H9 (cell line): ENCODE data around the gene SH2D2A. TPM values are rescaled to one million over a fixed set of nuclear protein-coding genes. Genes with fewer than 3 reads are reported as not detected.

Experiments
- DNase-seq: peaks from one replicate; pipeline ENCODE4 v3.0.0-alpha.2; 2017
- H2AFZ ChIP-seq: one replicate; pipeline ENCODE4 v1.6.1; 2013; ENCODE audit warnings: mild to moderate bottlenecking, low read length, control low read depth, moderate library complexity
- H2AK5ac ChIP-seq: 2 replicates; pipeline ENCODE4 v1.6.1; 2013; ENCODE audit warnings: low read length, control low read depth, mixed read lengths; ENCODE audit not compliant: insufficient read length
- H2BK120ac ChIP-seq: one replicate; pipeline ENCODE4 v1.6.1; 2013; ENCODE audit warnings: low read depth, mild to moderate bottlenecking, low read length, control low read depth, inconsistent platforms; ENCODE audit not compliant: poor library complexity, severe bottlenecking
- H2BK12ac ChIP-seq: 2 replicates; pipeline ENCODE4 v1.6.1; 2013; ENCODE audit warnings: low read length, control low read depth, mixed read lengths, low read depth; ENCODE audit not compliant: insufficient read length
- H2BK15ac ChIP-seq: 2 replicates; pipeline ENCODE4 v1.6.1; 2013; ENCODE audit warnings: low read depth, low read length, control low read depth
- H2BK20ac ChIP-seq: one replicate; pipeline ENCODE4 v1.6.1; 2013; ENCODE audit warnings: low read depth, mild to moderate bottlenecking, low read length, control low read depth, inconsistent platforms; ENCODE audit not compliant: poor library complexity, severe bottlenecking
- H2BK5ac ChIP-seq: 2 replicates; pipeline ENCODE4 v1.6.1; 2013; ENCODE audit warnings: low read length, control low read depth, mixed read lengths; ENCODE audit not compliant: insufficient read length
- H3K14ac ChIP-seq: 2 replicates; pipeline ENCODE4 v1.6.1; 2013; ENCODE audit warnings: low read length, control low read depth; ENCODE audit not compliant: insufficient read depth
- H3K18ac ChIP-seq: 2 replicates; pipeline ENCODE4 v1.6.1; 2013; ENCODE audit warnings: low read depth, mild to moderate bottlenecking, mixed read lengths, low read length, control low read depth; ENCODE audit not compliant: insufficient read length
- H3K23ac ChIP-seq: 2 replicates; pipeline ENCODE4 v1.6.1; 2013; ENCODE audit warnings: low read length, control low read depth, mixed read lengths, low read depth; ENCODE audit not compliant: insufficient read length
- H3K23me2 ChIP-seq: 2 replicates; pipeline ENCODE4 v1.6.1; 2013; ENCODE audit warnings: low read depth, mild to moderate bottlenecking, mixed read lengths, low read length, control low read depth; ENCODE audit not compliant: insufficient read length, poor library complexity, severe bottlenecking
- H3K27ac ChIP-seq: 2 replicates; pipeline ENCODE4 v1.5.1; 2013; ENCODE audit warnings: low read length, control low read depth, mixed read lengths, low read depth; ENCODE audit not compliant: insufficient read length
- H3K27me3 ChIP-seq: 2 replicates; pipeline ENCODE4 v1.6.1; 2013; ENCODE audit warnings: low read length, control low read depth, inconsistent platforms; ENCODE audit not compliant: insufficient read depth
- H3K4ac ChIP-seq: 2 replicates; pipeline ENCODE4 v1.6.1; 2013; ENCODE audit warnings: low read depth, mild to moderate bottlenecking, control low read depth, inconsistent platforms, low read length, moderate library complexity
- H3K4me1 ChIP-seq: 2 replicates; pipeline ENCODE4 v1.6.1; 2013; ENCODE audit warnings: low read length, control low read depth, inconsistent platforms; ENCODE audit not compliant: insufficient read depth
- H3K4me2 ChIP-seq: 2 replicates; pipeline ENCODE4 v1.6.1; 2013; ENCODE audit warnings: low read length, control low read depth, mixed read lengths; ENCODE audit not compliant: insufficient read length, insufficient read depth
- H3K56ac ChIP-seq: 2 replicates; pipeline ENCODE4 v1.6.1; 2013; ENCODE audit warnings: low read depth, mild to moderate bottlenecking, mixed read lengths, low read length, control low read depth; ENCODE audit not compliant: insufficient read length
- H3K79me1 ChIP-seq: 2 replicates; pipeline ENCODE4 v1.6.1; 2013; ENCODE audit warnings: low read depth, mild to moderate bottlenecking, moderate library complexity, low read length, control low read depth, inconsistent platforms; ENCODE audit not compliant: insufficient read depth, poor library complexity, severe bottlenecking
- H3K79me2 ChIP-seq: 2 replicates; pipeline ENCODE4 v1.6.1; 2013; ENCODE audit warnings: low read length, control low read depth, inconsistent platforms; ENCODE audit not compliant: insufficient read depth
- H3K9ac ChIP-seq: 2 replicates; pipeline ENCODE4 v1.6.1; 2013; ENCODE audit warnings: low read length, control low read depth, mixed read lengths; ENCODE audit not compliant: insufficient read length; ENCODE audit errors: extremely low read depth
- H3K9me3 ChIP-seq: one replicate; pipeline ENCODE4 v1.6.1; 2013; ENCODE audit warnings: low read depth, low read length, inconsistent platforms; ENCODE audit not compliant: control insufficient read depth
- H3T11ph ChIP-seq: one replicate; pipeline ENCODE4 v1.6.1; 2013; ENCODE audit warnings: mild to moderate bottlenecking, low read length, control low read depth, inconsistent platforms
- H4K20me1 ChIP-seq: one replicate; pipeline ENCODE4 v1.6.1; 2013; ENCODE audit not compliant: control insufficient read depth, insufficient read length, insufficient read depth
- H4K5ac ChIP-seq: 2 replicates; pipeline ENCODE4 v1.6.1; 2013; ENCODE audit warnings: low read depth, mild to moderate bottlenecking, mixed read lengths, low read length, control low read depth; ENCODE audit not compliant: insufficient read length
- H4K8ac ChIP-seq: replicated peaks from 2 replicates; pipeline ENCODE4 v1.6.1; 2013; ENCODE audit warnings: low read length, control low read depth, mixed read lengths, low read depth; ENCODE audit not compliant: insufficient read length
- H4K91ac ChIP-seq: 2 replicates; pipeline ENCODE4 v1.6.1; 2013; ENCODE audit warnings: low read depth, mild to moderate bottlenecking, moderate library complexity, mixed read lengths, low read length, control low read depth; ENCODE audit not compliant: insufficient read length
- H3K27ac Mint-ChIP-seq, 3 experiments: 2 replicates in 2 of 3; 3 replicates in 1 of 3; pipeline ENCODE4 v1.8.0; 2020 to 2021; ENCODE audit warnings: mixed read lengths in 3 of 3, mild to moderate bottlenecking in 1 of 3, moderate library complexity in 1 of 3
- H3K27me3 Mint-ChIP-seq: 2 replicates; pipeline ENCODE4 v1.8.0; 2021; ENCODE audit warnings: low read depth, mild to moderate bottlenecking, moderate library complexity, mixed read lengths
- H3K36me3 Mint-ChIP-seq, 3 experiments: 2 replicates in 2 of 3; 3 replicates in 1 of 3; pipeline ENCODE4 v1.8.0; 2020 to 2021; ENCODE audit warnings: low read depth in 3 of 3, mixed read lengths in 3 of 3; ENCODE audit not compliant: insufficient read depth in 1 of 3
- H3K4me1 Mint-ChIP-seq, 2 experiments: 2 replicates each; pipeline ENCODE4 v1.8.0; 2020; ENCODE audit warnings: mixed read lengths in 2 of 2
- H3K4me3 Mint-ChIP-seq, 2 experiments: 2 replicates in 1 of 2; 3 replicates in 1 of 2; pipeline ENCODE4 v1.8.0; 2020 to 2021; ENCODE audit warnings: mild to moderate bottlenecking in 2 of 2, mixed read lengths in 2 of 2, moderate library complexity in 1 of 2
- H3K9me3 Mint-ChIP-seq, 2 experiments: 2 replicates in 1 of 2; 3 replicates in 1 of 2; pipeline ENCODE4 v1.8.0; 2020; ENCODE audit warnings: mild to moderate bottlenecking in 2 of 2, mixed read lengths in 2 of 2, moderate library complexity in 1 of 2
- CTCF ChIP-seq: fragments of 200-600 bp; sonication (generic); conservative IDR thresholded peaks from 3 replicates; pipeline ENCODE4 v1.8.0; 2021; ENCODE audit warnings: antibody characterized with exemption, mild to moderate bottlenecking
- WGBS: extraction: QIAGEN DNeasy Blood & Tissue Kit; methylation state at CpG from one replicate; pipeline ENCODE4 v1.1.7; 2013; ENCODE audit warnings: missing lambda C conversion rate, low lambda C conversion rate, mixed read lengths; ENCODE audit not compliant: insufficient read length; ENCODE audit errors: extremely low coverage; 5-methylcytosine and 5-hydroxymethylcytosine counted together
- total RNA-seq: library from RNA; stranded (reverse); gene quantifications from 2 replicates; pipeline ENCODE4 v1.2.1, GENCODE V29; 2021

The SH2D2A gene
- total RNA-seq, 1 experiment from 2014 or later = 2.0 TPM

- no peak overlapping the region for H2BK5ac ChIP-seq
- no peaks in the 10 kb centered on the region for H3K23me2 ChIP-seq
- no peak overlapping the region for H2BK12ac ChIP-seq
- no peak overlapping the region for H2AK5ac ChIP-seq
- H3K27me3 ChIP-seq = peaks cover 3% of the 10 kb centered on the region; the same call in 1 of the 2 replicates
- no peak overlapping the region for H2AFZ ChIP-seq
- H3K9me3 Mint-ChIP-seq = no peaks in the 10 kb centered on the region
- no peak overlapping the region for H3K18ac ChIP-seq
- no peaks in the 10 kb centered on the region for H3K4me1 ChIP-seq
- no peak overlapping the region for H3K56ac ChIP-seq
- no peak overlapping the region for H3K27ac ChIP-seq
- no peak overlapping the region for H3K27ac Mint-ChIP-seq
- WGBS = no CpG with 5 or more reads among the region's 3 CpGs
- no peak overlapping the region for H2BK20ac ChIP-seq
- no peaks in the 10 kb centered on the region for H3K9me3 ChIP-seq
- no peak overlapping the region for H3T11ph ChIP-seq
- H2BK120ac ChIP-seq = no peak overlapping the region
- no peak for DNase-seq
- no peak for TF ChIP-seq CTCF
- no peak overlapping the region for H3K4me2 ChIP-seq
- no peaks in the 10 kb centered on the region for H3K36me3 Mint-ChIP-seq
- peaks cover 0 to 2% of the 10 kb centered on the region in 2 experiments; a peak in 2 of 4 replicates for H3K4me1 Mint-ChIP-seq
- H3K79me1 ChIP-seq = no peaks in the 10 kb centered on the region
- H4K91ac ChIP-seq = no peak overlapping the region
- H3K23ac ChIP-seq = no peak overlapping the region
- H4K20me1 ChIP-seq = no peaks in the 10 kb centered on the region
- H4K8ac ChIP-seq = no peak overlapping the region
- H3K14ac ChIP-seq = no peak overlapping the region
- peaks cover 83% of the 10 kb centered on the region for H3K27me3 Mint-ChIP-seq
- no peak overlapping the region for H2BK15ac ChIP-seq
- H3K9ac ChIP-seq = no peak overlapping the region
- H3K4me3 Mint-ChIP-seq = no peak overlapping the region
- H3K4ac ChIP-seq = no peak overlapping the region
- no peak overlapping the region for H4K5ac ChIP-seq
- H3K79me2 ChIP-seq = no peaks in the 10 kb centered on the region
These were observed 17.7 kb upstream of the SH2D2A start for GRCh38 chr1:156834322-156834721.
